ENCODE data around the gene CSMD2. TPM values are rescaled to one million over a fixed set of nuclear protein-coding genes. Genes with fewer than 3 reads are reported as not detected.

The CSMD2 gene
- total RNA-seq, 4 donors from 2014 or later = 8.6 TPM; not detected in 3

- intact Hi-C loops (cut with DNase I; ENCODE audit: low total_unique reads) = no loop called here
- no peak overlapping the region for H3K27ac ChIP-seq
- no peak overlapping the region for H3K4me3 ChIP-seq
- no peak for TF ChIP-seq POLR2A (IDR thresholded peaks at IDR 0.05)
- TF ChIP-seq, protein P1, sequence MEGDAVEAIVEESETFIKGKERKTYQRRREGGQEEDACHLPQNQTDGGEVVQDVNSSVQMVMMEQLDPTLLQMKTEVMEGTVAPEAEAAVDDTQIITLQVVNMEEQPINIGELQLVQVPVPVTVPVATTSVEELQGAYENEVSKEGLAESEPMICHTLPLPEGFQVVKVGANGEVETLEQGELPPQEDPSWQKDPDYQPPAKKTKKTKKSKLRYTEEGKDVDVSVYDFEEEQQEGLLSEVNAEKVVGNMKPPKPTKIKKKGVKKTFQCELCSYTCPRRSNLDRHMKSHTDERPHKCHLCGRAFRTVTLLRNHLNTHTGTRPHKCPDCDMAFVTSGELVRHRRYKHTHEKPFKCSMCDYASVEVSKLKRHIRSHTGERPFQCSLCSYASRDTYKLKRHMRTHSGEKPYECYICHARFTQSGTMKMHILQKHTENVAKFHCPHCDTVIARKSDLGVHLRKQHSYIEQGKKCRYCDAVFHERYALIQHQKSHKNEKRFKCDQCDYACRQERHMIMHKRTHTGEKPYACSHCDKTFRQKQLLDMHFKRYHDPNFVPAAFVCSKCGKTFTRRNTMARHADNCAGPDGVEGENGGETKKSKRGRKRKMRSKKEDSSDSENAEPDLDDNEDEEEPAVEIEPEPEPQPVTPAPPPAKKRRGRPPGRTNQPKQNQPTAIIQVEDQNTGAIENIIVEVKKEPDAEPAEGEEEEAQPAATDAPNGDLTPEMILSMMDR (IDR thresholded peaks at IDR 0.05) = no peak
- H3K4me1 ChIP-seq = no peaks in the 10 kb centered on the region
- no peaks in the 10 kb centered on the region for H3K36me3 ChIP-seq
- no peaks in the 10 kb centered on the region for H3K27me3 ChIP-seq
- no peak for DNase-seq
- H3K9me3 ChIP-seq = no peaks in the 10 kb centered on the region
Measured at GRCh38 chr1:33508151-33508550, 656.9 kb downstream of the CSMD2 start.

DNA sequence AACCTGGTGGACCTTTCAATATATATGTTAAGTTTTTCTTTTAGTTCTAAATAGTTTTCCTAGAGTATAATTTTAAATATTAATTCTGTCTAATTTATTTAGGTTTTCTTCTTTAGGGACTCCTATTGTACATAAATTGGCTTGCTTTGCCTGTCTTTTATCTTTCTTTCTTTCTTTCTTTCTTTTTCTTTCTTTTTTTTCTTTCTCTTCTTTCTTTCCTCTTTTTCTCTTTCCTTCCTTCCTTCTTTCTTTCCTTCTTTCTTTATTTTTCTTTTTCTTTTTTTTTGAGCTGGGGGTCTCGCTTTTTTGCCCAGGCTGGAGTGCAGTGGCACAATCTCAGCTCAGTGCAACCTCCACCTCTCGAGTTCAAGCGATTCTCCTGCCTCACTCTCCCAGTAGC is 657.4 kb downstream of the CSMD2 start:
- no peak for DNase-seq
- no peaks in the 10 kb centered on the region for H3K27me3 ChIP-seq
- no peak overlapping the region for H3K27ac ChIP-seq
- H3K4me3 ChIP-seq = no peak overlapping the region
- TF ChIP-seq, protein P1 (IDR thresholded peaks at IDR 0.05) = no peak
- TF ChIP-seq POLR2A (IDR thresholded peaks at IDR 0.05) = no peak
- no peaks in the 10 kb centered on the region for H3K4me1 ChIP-seq
- intact Hi-C loops (cut with DNase I; ENCODE audit: low total_unique reads) = no loop called here
- no peaks in the 10 kb centered on the region for H3K9me3 ChIP-seq
- no peaks in the 10 kb centered on the region for H3K36me3 ChIP-seq

DNA sequence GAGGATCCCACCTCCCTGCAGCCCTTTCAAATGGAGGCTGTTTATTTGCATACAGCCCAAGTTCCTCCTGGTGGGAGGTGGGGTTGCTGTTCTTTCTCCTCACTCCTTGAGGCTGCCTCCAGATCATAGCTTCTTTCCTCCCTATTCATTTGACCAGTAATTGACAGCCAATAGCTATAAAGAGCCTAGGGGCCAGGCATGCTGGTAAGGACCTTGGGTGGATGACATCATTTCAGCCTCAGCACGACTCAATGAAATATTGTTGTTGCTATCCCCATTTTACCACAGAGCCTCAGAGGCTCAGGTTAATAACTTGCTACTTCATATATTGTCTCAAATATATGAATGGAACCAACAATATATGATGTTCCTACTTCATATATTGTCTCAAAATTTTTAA is 661.5 kb downstream of the CSMD2 start:
- TF ChIP-seq, protein P1 (IDR thresholded peaks at IDR 0.05) = no peak
- TF ChIP-seq POLR2A (IDR thresholded peaks at IDR 0.05) = no peak
- H3K36me3 ChIP-seq = no peaks in the 10 kb centered on the region
- H3K9me3 ChIP-seq = no peaks in the 10 kb centered on the region
- intact Hi-C loops (cut with DNase I; ENCODE audit: low total_unique reads) = no loop called here
- no peak overlapping the region for H3K27ac ChIP-seq
- H3K4me3 ChIP-seq = no peak overlapping the region
- no peaks in the 10 kb centered on the region for H3K4me1 ChIP-seq
- no peak for DNase-seq
- H3K27me3 ChIP-seq = no peaks in the 10 kb centered on the region

DNA sequence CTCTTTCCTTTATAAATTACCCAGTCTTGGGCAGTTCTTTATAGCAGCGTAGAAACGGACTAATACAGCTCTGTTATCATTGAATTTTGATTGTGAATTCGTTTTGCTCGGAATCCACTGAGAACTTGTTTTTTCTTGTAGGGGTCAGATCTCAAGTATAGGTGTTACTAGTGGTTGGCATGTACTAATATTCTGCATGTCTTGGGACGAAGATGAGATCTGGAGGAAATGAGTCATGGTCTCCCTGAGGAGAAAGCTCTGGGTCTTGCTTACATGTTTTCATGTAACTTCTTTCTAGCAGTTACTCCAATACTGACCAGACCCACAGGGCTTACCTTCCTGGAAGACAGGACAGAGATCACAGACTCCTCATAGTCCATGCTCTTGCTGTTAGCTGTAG is 662.3 kb downstream of the CSMD2 start:
- no peaks in the 10 kb centered on the region for H3K9me3 ChIP-seq
- H3K4me3 ChIP-seq = no peak overlapping the region
- no peaks in the 10 kb centered on the region for H3K4me1 ChIP-seq
- DNase-seq = no peak
- intact Hi-C loops (cut with DNase I; ENCODE audit: low total_unique reads) = no loop called here
- H3K27me3 ChIP-seq = no peaks in the 10 kb centered on the region
- H3K27ac ChIP-seq = no peak overlapping the region
- H3K36me3 ChIP-seq = no peaks in the 10 kb centered on the region
- TF ChIP-seq, protein P1 (IDR thresholded peaks at IDR 0.05) = no peak
- TF ChIP-seq POLR2A (IDR thresholded peaks at IDR 0.05) = no peak

GRCh38 chr1:33501774-33502173 is 663.3 kb downstream of the CSMD2 start:
- no peak for DNase-seq
- intact Hi-C loops (cut with DNase I; ENCODE audit: low total_unique reads) = no loop called here
- no peaks in the 10 kb centered on the region for H3K36me3 ChIP-seq
- no peaks in the 10 kb centered on the region for H3K27me3 ChIP-seq
- H3K4me3 ChIP-seq = no peak overlapping the region
- H3K9me3 ChIP-seq = no peaks in the 10 kb centered on the region
- no peak overlapping the region for H3K27ac ChIP-seq
- H3K4me1 ChIP-seq = no peaks in the 10 kb centered on the region
- TF ChIP-seq, protein P1 (IDR thresholded peaks at IDR 0.05) = no peak
- TF ChIP-seq POLR2A (IDR thresholded peaks at IDR 0.05) = no peak
